T-helper 2 cell treated with Interferon-gamma antibody and Interleukin-4, amounts not matched to agents 100 ng/mL and 5 ng/mL, for 36 hours (primary cell): Measurements from ENCODE around the gene TMPRSS3. TPM values are rescaled to one million over a fixed set of nuclear protein-coding genes. Genes with fewer than 3 reads are reported as not detected.

Experiments
- intact Hi-C: fragments of 100-400 bp; cut with micrococcal nuclease; formaldehyde crosslinking; loops from one replicate; pipeline ENCODE4 v1.15.1; 2023
- total RNA-seq: library from RNA; stranded (reverse); gene quantifications from 2 replicates; pipeline ENCODE4 v1.2.3, GENCODE V29; 2022

The TMPRSS3 gene
- total RNA-seq, 1 donor from 2014 or later, result 3.9 TPM

DNA sequence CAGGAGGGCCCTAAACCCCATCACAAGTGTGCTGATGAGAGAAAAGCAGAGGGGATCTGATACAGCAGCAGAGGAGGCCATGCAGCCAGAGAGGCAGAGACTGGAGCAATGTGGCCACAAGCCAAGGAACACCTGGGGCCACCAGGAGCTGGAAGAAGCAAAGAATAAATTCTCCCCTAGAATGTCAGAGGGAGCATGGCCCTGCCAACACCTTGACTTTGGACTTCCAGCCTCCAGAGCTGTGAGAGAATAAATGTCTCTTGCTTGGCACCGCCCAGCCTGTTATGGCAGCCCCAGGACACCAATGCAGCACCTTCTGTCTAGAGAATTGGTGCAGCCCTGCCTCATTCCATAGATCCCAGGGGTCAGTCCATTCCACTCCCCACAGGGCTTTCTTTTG is 33.2 kb upstream of the TMPRSS3 start:
- intact Hi-C loops, result loop anchor here (5.0 to 10.0 kb wide), 4 partner anchors 37 to 234 kb away; no protein-coding TSS in a partner anchor

DNA sequence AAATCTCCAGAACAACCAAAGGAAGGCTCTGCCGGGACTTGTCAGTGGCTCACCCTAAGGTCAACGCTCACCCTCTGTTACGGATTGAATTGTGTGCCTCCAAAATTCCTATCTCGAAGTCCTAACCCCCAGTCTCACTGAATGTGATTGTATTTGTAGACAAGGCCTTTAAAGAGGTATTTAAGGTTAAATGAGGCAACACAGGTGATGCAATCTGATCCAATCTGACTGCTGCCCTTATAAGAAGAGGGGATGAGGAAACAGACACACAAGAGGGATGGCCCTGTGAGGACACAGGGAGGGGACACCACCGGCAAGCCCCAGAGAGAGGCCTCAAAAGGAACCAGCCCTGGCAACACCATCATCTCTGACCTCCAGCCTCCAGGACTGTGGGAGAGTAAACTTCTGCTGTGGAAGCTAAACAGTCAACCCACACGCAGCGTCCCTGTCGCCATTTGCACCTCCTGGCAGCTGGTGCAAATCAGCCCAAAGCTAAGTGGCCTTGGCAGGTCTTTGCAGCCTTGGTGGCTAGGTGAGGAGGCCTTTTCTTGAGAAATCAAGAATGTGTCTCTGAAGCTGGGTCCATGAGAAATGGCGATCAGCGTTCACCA is 32.1 kb upstream of the TMPRSS3 start:
- intact Hi-C loops, result loop anchor here (5.0 to 10.0 kb wide), 4 partner anchors 36 to 233 kb away; no protein-coding TSS in a partner anchor

DNA sequence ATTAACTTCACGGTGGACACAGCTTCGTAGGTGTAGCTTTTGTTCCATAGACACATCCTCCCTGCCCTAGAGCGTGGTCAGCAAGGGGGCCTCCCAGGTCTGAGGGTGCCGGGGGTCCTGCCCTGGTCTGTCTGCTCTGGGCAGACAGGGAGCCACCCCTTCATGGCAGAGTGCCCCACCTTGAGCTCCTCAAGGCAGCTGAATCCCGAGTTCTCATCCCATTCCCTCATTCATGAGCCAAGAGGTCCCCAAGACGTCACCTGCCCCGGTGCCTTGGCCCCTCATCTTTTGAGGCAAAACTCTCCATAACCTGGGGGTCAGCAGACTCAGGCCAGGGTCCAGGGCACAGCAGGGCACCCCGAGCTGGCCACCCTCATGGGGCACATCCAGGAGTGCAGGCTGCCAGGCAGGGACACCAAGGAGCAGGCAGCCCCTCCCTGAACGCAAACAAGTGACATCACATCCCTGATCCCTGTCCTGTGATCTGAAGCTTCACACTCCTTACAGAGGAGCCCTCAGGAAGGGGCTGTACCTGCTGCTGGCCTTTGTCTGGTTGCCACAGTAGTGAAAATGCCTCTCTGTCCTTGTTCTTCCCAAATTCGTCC is 31.1 kb upstream of the TMPRSS3 start:
- intact Hi-C loops, result loop anchor here (5.0 to 10.0 kb wide), 4 partner anchors 35 to 232 kb away; no protein-coding TSS in a partner anchor

DNA sequence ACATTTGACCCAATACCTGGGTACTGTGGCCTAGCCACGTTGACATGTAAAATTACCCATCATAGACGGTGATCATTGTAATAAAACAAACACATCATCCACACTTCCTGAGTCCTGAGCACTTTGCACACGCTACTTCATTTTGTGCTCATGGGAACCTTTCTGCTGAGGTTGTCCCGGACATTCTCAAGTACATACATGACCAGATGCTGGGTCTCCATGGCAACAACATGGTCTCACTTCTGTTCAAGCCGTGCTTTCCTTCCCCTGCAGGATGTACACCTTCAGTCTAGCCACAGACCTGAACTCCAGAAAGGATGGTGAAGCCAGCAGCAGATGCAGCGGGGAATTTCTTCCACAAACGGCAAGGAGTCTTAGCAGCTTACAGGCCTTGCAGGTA is 30.6 kb upstream of the TMPRSS3 start:
- intact Hi-C loops, result loop anchor here (5.0 to 10.0 kb wide), 4 partner anchors 34 to 232 kb away; no protein-coding TSS in a partner anchor

DNA sequence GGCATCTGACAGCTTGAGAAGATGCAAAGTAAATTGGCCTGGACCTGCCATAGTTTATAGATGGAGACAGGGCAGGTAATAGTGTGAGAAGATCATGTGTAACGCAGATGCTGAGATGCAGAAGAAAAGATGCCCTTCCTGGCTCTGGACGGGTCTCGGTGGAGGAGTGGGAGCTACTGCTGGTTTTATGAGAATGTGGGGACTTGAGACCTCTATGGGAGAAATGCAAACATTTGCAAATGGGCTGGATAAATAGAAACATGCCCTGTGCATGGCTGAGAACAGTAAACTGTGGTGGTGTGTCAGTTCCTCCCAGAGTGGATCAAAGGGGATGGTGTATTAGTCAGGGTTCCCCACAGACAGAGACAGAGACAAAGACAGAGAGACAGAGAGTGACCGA is 29.7 kb upstream of the TMPRSS3 start:
- intact Hi-C loops, result loop anchor here (1.0 to 10.0 kb wide), 5 partner anchors 22 to 231 kb away; partner anchors contain the start of gene UBASH3A

DNA sequence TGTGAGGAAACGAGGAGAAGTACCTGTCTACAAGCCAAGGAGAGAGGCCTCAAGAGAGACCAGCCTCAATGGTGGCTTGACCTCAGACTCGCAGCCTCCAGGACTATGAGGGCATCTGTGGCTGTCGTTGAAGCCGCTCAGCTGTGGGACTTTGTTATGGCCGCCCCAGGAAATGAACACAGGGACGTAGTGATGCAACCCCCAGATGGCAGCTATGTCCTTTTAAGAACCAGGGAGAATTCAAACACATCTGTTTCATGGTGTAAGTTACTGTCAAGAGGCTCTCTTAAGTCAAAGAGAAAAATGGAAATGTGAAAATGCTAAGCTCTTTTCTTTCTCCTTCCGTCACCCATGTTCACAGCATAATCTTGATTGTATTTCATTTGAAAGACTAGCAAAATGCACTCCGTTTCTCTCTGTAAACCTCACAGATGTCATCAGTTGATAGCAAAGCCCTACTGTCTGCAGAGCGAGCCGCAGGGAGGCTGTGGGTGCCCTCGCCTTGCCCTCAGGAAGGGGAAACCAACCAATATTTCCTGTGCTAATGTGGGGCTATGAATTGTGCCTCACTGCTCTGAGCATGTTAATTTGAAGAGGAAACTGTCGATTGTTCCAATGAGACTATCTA is 29.2 kb upstream of the TMPRSS3 start:
- intact Hi-C loops, result loop anchor here (1.0 to 10.0 kb wide), 5 partner anchors 22 to 230 kb away; partner anchors contain the start of gene UBASH3A

DNA sequence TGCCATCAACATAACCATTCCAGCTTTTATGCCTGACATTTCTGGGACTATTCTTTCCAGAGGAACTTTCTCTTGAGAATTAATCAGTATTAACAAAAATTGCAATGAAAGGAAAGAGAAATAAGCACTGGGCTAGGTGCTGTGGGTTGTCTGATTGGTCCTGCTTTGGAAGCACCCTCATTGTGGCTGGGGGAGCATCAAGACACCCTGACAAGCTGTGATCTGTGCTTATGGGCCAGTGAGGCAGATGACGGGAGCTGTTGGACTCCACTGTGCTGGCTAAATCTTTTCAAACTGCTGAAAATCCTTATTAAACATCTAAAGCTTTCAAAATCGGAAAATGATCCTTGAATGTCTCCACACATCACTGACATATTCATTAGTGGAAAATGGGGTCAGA is 27.8 kb upstream of the TMPRSS3 start:
- intact Hi-C loops, result loop anchor here (10.0 kb wide), 2 partner anchors 49 to 229 kb away; no protein-coding TSS in a partner anchor

DNA sequence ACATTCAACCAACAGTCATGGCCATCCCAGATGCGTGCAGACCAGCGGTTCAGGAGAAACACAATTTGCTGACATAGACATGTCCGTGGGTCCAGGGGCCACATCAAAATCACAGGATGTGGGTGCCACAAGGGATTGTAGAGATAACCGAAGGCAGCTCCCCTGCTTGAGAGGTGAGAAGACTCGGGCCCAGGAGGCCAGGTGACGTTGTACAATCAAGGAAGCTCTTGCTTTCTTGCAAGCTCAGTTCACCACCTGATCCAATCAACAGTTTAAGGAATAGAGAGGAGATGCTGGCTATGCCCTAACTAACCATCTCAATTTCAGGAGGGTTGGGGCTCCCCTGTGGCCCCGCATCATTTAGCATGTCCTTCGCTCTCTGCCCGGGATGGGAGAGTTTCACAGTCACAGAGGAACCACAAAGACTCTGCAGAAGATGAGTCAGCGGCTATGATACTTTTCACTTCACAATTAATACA is 27.4 kb upstream of the TMPRSS3 start:
- intact Hi-C loops, result loop anchor here (10.0 kb wide), 2 partner anchors 48 to 228 kb away; no protein-coding TSS in a partner anchor

DNA sequence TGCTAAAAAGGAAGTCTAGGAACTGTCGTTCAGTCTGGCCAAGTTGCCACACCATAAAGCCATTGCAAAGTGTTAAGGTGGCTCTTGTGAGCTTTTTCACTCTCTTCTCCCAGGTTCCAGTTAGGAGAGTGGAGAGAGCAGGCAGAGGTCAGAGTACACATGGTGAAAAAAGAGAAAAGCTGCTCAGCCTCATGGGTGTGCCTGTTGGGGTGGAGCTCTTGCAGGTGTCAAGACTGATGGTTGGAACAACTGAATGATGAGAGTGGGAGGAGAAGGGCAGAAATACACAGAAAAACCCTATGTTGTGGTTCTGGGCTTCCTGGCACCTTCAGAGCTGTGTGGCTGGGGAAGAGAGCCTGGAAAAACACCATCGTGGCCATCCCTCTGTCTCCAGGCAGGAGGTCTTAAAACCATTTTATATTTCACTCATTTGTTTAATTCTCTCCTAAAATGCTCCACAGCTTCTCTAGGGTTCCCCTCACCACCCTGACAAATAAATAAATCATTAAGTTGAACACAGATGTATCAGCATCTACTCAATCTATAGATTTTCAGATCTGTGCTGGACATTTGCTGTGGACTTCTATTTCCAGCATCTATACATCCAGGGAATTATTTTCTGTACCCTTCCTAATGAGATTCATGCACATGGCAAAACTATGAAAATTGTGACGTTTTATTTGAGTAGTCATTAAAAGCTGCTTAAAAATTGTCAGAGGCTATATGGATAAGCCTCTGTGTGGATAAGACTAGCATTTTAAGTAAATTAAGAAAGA is 25.4 kb upstream of the TMPRSS3 start:
- intact Hi-C loops, result loop anchor here (10.0 kb wide), 2 partner anchors 46 to 226 kb away; no protein-coding TSS in a partner anchor

DNA sequence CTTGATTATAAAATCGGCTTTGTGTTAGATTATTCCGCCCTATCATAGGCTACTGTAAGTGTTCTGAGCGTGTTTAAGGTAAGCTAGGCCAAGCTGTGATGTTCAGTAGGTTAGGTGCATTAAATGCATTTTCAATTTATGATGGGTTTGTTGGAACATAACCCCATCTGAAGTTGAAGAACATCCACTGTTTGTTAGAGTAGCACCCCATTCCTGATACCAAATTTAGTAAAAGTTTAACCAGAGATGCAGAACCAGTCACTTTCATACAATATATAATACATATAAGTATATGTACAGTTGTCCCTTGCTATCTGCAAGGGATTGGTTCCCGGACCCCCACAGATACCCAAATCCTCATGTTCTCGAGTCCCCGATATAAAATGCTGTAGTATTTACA is 24.0 kb upstream of the TMPRSS3 start:
- intact Hi-C loops, result loop anchor here (10.0 kb wide), 2 partner anchors 45 to 225 kb away; no protein-coding TSS in a partner anchor

DNA sequence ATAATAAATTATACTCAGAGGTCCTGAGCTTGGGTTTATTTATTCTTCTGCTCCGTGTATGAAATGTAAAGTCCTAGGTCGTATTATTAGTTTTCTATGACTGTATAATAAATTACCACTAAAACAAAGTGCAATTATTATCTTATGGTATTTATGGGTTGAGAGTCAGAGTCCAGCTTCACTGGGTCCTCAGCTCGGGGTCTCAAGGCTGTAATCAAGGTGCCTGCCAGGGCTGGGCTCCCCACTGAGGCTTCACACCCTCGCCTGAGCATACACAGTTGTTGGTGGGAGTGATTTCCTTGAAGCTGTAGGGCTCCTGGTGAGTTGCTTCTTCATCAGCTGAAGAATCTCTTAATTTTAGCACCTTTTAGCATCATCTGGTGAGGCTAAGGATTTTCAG is 23.0 kb upstream of the TMPRSS3 start:
- intact Hi-C loops, result no loop called here

DNA sequence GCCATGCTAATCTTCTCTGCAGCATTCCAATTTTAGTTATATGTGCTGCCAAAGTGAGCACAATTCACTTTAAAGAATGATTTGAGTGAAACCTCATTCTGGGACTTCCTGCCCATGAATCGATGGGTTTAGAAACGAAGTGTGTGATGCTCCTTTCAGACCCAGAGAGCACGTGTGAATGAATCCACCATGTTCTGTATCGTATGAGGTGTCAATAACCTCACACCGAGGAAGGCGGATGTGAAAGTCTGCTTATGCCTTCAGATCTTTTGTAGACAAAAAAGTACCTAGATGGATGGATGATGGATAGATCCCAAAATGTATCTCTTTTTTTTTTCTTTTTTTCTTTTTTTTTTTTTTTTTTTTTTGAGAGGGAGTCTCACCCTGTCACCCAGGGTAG is 21.7 kb upstream of the TMPRSS3 start:
- intact Hi-C loops, result no loop called here

DNA sequence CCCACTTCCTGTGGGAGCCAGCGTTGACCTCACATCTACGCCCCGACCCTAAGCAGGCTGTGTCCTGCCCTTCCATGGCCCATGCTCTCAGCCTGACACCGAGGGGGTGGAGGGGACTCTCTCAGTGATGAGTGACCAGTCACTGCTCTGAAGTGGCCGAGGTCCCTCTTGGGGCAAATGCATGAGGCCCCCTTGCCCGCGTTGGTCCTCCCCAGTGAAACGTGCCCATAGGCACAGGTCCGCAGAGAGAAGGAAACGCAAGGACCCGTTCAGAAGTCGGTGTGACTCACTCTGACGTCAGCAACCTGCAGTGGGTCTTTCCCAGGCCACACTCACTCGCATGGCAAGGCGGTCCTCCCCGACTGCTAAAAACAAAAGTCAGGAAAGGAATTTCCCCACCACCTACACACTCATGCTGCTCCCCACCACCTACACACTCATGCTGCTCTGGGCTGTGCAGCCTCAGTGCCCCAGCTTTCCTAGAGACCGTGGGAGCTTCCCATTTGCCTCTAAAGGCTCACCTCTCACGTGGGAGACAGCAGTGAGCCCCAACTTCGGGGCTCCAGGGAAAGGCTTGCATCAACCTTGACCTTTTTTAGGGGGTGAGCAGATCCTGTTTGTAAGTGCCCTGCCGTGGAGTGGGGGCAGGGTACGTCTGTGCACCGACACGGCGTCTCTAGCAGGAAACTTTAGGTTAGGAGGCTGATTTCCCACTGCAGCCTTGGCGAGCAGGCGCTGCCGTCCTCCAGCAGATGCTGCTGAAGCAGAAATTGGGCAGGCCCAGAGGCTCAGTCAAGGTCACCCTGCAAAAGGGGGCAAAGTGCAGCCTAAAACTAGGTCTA is 19.3 kb upstream of the TMPRSS3 start:
- intact Hi-C loops, result loop anchor here (1.0 kb wide), 1 partner anchor 12 kb away; the partner anchor contains the start of gene UBASH3A

DNA sequence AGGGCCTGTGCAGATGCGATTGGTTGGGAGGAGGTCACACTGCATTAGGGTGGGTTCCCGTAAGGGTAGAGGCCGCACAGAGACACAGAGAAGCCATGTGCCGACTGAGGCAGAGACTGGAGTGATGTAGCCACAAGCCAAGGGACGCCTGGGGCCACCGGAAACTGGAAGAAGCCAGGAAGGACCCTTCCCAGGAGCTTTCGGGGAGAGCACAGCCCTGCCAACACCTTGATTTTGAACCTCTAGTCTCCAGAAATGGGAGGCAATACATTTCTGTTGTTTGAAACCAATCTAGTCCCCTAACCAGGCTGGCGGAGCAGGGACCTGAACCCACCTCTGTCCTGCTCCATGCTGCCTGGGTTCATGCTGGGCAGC is 18.7 kb upstream of the TMPRSS3 start:
- intact Hi-C loops, result loop anchor here (1.0 kb wide), 1 partner anchor 11 kb away; the partner anchor contains the start of gene UBASH3A

DNA sequence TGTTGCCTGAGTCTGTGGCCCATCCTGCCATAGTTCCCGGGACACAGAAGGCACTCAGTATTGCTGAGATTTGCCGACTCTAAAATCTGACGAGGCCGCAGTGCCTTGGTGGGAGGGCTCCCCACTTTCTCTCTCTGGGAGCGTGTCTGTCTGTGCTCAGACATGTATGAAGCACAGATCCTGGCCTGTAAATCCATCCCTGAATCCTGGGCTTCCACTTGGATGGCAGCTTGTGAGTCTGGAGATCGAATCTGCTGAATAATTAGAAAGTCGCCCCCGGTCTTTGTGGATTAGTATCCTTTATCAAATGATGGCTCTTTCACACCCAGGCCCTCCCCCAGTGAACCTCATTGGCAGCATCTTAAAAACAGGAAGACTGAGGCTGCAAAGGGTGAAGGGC is 18.2 kb upstream of the TMPRSS3 start:
- intact Hi-C loops, result loop anchor here (1.0 kb wide), 1 partner anchor 11 kb away; the partner anchor contains the start of gene UBASH3A

DNA sequence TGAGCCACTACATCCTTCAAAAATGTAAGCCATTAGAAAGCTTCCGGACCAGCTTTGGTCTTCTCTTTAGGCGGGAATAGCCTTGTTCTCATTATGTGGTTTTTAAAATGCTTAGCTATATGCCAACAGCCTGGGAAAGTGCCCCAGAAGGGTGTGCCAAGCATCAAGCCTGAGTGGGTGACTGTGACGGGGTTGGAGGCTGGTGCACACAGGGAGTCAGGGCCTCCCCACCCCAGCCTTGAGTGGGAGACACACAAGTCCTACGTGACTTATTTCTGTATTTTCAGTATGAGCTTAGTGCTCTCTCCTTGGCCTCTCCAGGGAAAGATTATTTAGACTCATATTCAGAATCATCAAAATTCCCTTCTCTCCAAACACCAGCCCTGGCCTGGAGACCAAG is 17.6 kb upstream of the TMPRSS3 start:
- intact Hi-C loops, result no loop called here

DNA sequence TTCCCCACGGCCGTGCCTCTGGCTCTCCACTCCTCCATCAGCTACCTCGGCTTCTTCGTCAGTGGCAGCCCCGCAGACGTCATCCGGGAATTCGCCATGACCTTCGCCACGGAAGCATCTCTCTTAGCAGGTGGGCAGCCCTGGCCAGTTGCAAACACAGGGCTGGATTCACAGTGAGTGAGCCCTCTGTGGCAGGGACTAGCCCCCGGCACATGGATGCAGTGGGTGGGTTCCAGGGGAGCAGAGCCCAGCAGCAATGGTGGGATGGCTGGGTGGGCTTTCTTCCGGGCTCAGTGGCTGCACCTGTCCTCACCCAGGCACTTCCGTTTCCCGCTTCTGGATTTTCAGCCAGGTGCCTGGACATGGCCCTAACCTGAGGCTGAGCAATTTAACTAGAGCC is 17.2 kb upstream of the TMPRSS3 start:
- intact Hi-C loops, result no loop called here

DNA sequence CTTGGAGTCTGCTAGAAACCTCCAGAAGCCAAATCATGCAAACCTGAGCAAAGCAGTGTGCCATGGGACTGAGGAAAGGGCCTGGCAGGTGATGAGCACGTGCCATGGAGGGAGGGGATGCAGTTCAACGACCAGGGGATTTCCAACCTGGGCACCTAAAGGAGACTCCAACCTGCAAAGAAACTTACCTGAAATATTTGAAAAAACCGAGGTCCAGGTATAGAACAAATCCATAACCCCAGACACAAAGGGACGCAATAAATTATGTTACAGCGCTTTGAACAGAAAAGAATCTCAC is 16.7 kb upstream of the TMPRSS3 start:
- intact Hi-C loops, result no loop called here

DNA sequence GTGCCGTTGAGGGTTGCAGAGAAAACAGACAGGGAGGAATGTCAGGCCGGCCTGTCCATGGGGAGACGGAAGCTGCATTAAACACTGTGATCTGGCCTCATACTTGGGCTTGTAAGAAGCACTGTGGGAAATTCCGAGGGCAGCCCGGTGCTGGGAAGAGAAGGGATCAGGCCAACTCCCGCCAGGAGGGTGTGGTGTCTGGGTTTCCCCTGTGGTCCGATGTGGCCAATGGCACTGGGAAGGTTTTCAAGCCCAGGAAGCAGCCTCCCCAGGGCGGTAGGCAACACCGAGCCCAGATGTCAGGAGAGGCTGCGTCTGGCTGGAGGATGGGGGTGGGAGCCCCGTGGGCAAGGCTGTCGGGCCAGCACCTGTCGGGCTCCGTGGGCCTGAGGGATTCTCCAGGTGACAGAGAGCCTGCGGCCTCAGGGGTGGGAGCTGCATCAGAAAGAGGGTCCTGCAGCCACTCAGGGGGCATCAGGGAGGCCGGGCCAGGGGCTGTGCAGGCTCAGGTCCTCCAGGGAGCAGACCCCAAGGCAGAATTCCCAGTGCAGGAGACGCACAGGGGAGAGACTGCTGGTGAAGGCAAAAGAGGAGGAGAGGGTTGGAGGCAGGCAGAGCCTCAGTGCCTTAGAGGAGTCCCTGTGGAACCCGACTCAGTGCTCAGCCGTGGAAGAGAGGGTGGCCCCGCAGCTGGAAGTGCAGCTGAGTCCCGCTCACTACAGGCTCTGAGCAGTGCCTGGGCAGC is 16.2 kb upstream of the TMPRSS3 start:
- intact Hi-C loops, result no loop called here
